ENCODE data around the gene SKI. TPM values are rescaled to one million over a fixed set of nuclear protein-coding genes. Genes with fewer than 3 reads are reported as not detected.
"Not testable (repeated sequence)": the region's sequence is repeated elsewhere in the genome, so short reads cannot be mapped to it uniquely, and the experiment has no call there.

The SKI gene
- polyA plus RNA-seq, 4 donors: 45.4 to 62.9 (median 58.6) TPM

- no peak for DNase-seq (ENCODE audit: low read depth in 4 of 4, low spot score in 2 of 4)
Measured at GRCh38 chr1:2315674-2316450, 87.7 kb downstream of the SKI start.

- DNase-seq (ENCODE audit: low read depth in 4 of 4, low spot score in 2 of 4): no peak
Measured at GRCh38 chr1:2316451-2316961, 88.4 kb downstream of the SKI start.

- no peak for DNase-seq (ENCODE audit: low read depth in 4 of 4, low spot score in 2 of 4)
Measured at GRCh38 chr1:2317230-2318065, 89.3 kb downstream of the SKI start.

GRCh38 chr1:2318314-2319278 is 90.5 kb downstream of the SKI start:
- no peak for DNase-seq (ENCODE audit: low read depth in 4 of 4, low spot score in 2 of 4)

- no peak for DNase-seq (ENCODE audit: low read depth in 4 of 4, low spot score in 2 of 4)
Measured at GRCh38 chr1:2319291-2319690, 91.2 kb downstream of the SKI start.

GRCh38 chr1:2320006-2320405 is 91.9 kb downstream of the SKI start:
- no peak for DNase-seq (ENCODE audit: low read depth in 4 of 4, low spot score in 2 of 4)

- DNase-seq (ENCODE audit: low read depth in 4 of 4, low spot score in 2 of 4): no peak
Measured at GRCh38 chr1:2320760-2321667, 92.9 kb downstream of the SKI start.

GRCh38 chr1:2322065-2322571 is 94.0 kb downstream of the SKI start:
- peak; percentile 55 to 82 (median 76) for DNase-seq (ENCODE audit: low read depth in 4 of 4, low spot score in 2 of 4)

GRCh38 chr1:2322581-2323211 is 94.6 kb downstream of the SKI start:
- DNase-seq (ENCODE audit: low read depth in 4 of 4, low spot score in 2 of 4): no peak

- no peak for DNase-seq (ENCODE audit: low read depth in 4 of 4, low spot score in 2 of 4)
Measured at GRCh38 chr1:2323451-2323974, 95.4 kb downstream of the SKI start.

- no peak for DNase-seq (ENCODE audit: low read depth in 4 of 4, low spot score in 2 of 4)
Measured at GRCh38 chr1:2324553-2325366, 96.6 kb downstream of the SKI start.

- no peak for DNase-seq (ENCODE audit: low read depth in 4 of 4, low spot score in 2 of 4)
Measured at GRCh38 chr1:2326524-2326923, 98.4 kb downstream of the SKI start.

- not testable (repeated sequence) for DNase-seq (ENCODE audit: low read depth in 4 of 4, low spot score in 2 of 4)
Measured at GRCh38 chr1:2327162-2327561, 99.0 kb downstream of the SKI start.

GRCh38 chr1:2327841-2328240 is 99.7 kb downstream of the SKI start:
- DNase-seq (ENCODE audit: low read depth in 4 of 4, low spot score in 2 of 4): no peak

- no peak for DNase-seq (ENCODE audit: low read depth in 4 of 4, low spot score in 2 of 4)
Measured at GRCh38 chr1:2328676-2329455, 100.7 kb downstream of the SKI start.

- DNase-seq (ENCODE audit: low read depth in 4 of 4, low spot score in 2 of 4): no peak
Measured at GRCh38 chr1:2330035-2330434, 101.9 kb downstream of the SKI start.

Data from left renal cortex interstitium (tissue), 4 donors.